Smooth muscle cell (in vitro differentiated cells): Measurements from ENCODE around the gene PHTF2. TPM values are rescaled to one million over a fixed set of nuclear protein-coding genes. Genes with fewer than 3 reads are reported as not detected.

Experiments
- DNase-seq: peaks from one replicate; lab custom pipeline; 2025; ENCODE audit not compliant: unreplicated experiment; lab: John Stamatoyannopoulos, UW
- H2AFZ ChIP-seq: fragments of 200-600 bp; sonication (generic); 2 replicates; pipeline ENCODE4 v1.6.0; 2016; ENCODE audit warnings: antibody characterized with exemption, low read depth, mild to moderate bottlenecking
- H3F3A ChIP-seq: fragments of 200-600 bp; sonication (generic); 2 replicates; pipeline ENCODE4 v1.6.0; 2017; ENCODE audit warnings: antibody characterized with exemption, low read depth
- H3K27ac ChIP-seq: fragments of 200-600 bp; sonication (generic); 2 replicates; pipeline ENCODE4 v1.5.1; 2016; ENCODE audit warnings: low read depth, mild to moderate bottlenecking
- H3K27me3 ChIP-seq: fragments of 200-600 bp; sonication (generic); 2 replicates; pipeline ENCODE4 v1.6.1; 2016; ENCODE audit warnings: low read depth, mild to moderate bottlenecking
- H3K36me3 ChIP-seq: fragments of 200-600 bp; sonication (generic); 2 replicates; pipeline ENCODE4 v1.5.1; 2016; ENCODE audit warnings: low read depth
- H3K4me1 ChIP-seq: fragments of 200-600 bp; sonication (generic); 2 replicates; pipeline ENCODE4 v1.5.1; 2016; ENCODE audit warnings: low read depth
- H3K4me2 ChIP-seq: fragments of 200-600 bp; sonication (generic); 2 replicates; pipeline ENCODE4 v1.6.0; 2016; ENCODE audit warnings: mild to moderate bottlenecking
- H3K4me3 ChIP-seq: fragments of 200-600 bp; sonication (generic); 2 replicates; pipeline ENCODE4 v1.5.1; 2016; ENCODE audit warnings: mild to moderate bottlenecking
- H3K79me2 ChIP-seq: fragments of 200-600 bp; sonication (generic); 2 replicates; pipeline ENCODE4 v1.6.0; 2016; ENCODE audit warnings: low read depth, mild to moderate bottlenecking
- H3K9ac ChIP-seq: fragments of 200-600 bp; sonication (generic); 2 replicates; pipeline ENCODE4 v1.6.0; 2016; ENCODE audit warnings: low read depth
- H3K9me3 ChIP-seq: fragments of 200-600 bp; sonication (generic); replicated peaks from 2 replicates; pipeline ENCODE4 v1.5.1; 2016; ENCODE audit warnings: low read depth
- H4K20me1 ChIP-seq: fragments of 200-600 bp; sonication (generic); 2 replicates; pipeline ENCODE4 v1.6.0; 2016; ENCODE audit warnings: low read depth
- WGBS: methylation state at CpG from one replicate; pipeline ENCODE4 v1.1.7; 2016; ENCODE audit warnings: low lambda C conversion rate; 5-methylcytosine and 5-hydroxymethylcytosine counted together
- polyA plus RNA-seq: library from polyadenylated mRNA; unstranded; fragments of >200 nt; fragmentation: Nextera tagmentation; extraction: Ambion mirVana; gene quantifications from 2 replicates; pipeline ENCODE4 v1.2.1, GENCODE V29; 2016
- total RNA-seq: library from RNA; depleted of rRNA; stranded (reverse); fragments of >200 nt; gene quantifications from 2 replicates; pipeline ENCODE4 v1.2.3, GENCODE V29; 2014
- TF ChIP-seq, protein P1 (sequence below): fragments of 200-600 bp; sonication (generic); IDR thresholded peaks from 2 replicates; pipeline ENCODE4 v1.5.1; 2017; ENCODE audit warnings: borderline replicate concordance, mild to moderate bottlenecking, antibody characterized with exemption; ENCODE audit not compliant: insufficient read depth, poor library complexity, severe bottlenecking

PHTF2 gene
- total and polyA plus RNA-seq, 2 experiments from 2014 or later = 66.6 to 100 TPM

- Histone ChIP-seq H3K9ac (peak overlapping the region; percentile 58), H2AFZ (no peak overlapping the region), H3K4me1 (peaks cover 37% of the 10 kb centered on the region), H3K27me3 (no peaks in the 10 kb centered on the region), H3K79me2 (peaks cover 66% of the 10 kb centered on the region), H3K36me3 (no peaks in the 10 kb centered on the region), H3K4me2 (peak overlapping the region; percentile 84), H3K27ac (peak overlapping the region; percentile 91), H3F3A (peaks cover 10% of the 10 kb centered on the region), H3K4me3 (no peak overlapping the region), H3K9me3 (no peaks in the 10 kb centered on the region), H4K20me1 (no peaks in the 10 kb centered on the region)
- TF ChIP-seq, protein P1, sequence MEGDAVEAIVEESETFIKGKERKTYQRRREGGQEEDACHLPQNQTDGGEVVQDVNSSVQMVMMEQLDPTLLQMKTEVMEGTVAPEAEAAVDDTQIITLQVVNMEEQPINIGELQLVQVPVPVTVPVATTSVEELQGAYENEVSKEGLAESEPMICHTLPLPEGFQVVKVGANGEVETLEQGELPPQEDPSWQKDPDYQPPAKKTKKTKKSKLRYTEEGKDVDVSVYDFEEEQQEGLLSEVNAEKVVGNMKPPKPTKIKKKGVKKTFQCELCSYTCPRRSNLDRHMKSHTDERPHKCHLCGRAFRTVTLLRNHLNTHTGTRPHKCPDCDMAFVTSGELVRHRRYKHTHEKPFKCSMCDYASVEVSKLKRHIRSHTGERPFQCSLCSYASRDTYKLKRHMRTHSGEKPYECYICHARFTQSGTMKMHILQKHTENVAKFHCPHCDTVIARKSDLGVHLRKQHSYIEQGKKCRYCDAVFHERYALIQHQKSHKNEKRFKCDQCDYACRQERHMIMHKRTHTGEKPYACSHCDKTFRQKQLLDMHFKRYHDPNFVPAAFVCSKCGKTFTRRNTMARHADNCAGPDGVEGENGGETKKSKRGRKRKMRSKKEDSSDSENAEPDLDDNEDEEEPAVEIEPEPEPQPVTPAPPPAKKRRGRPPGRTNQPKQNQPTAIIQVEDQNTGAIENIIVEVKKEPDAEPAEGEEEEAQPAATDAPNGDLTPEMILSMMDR = no peak
- WGBS = 23% methylated on average over 2 of the region's 2 CpGs
- no peak for DNase-seq
Measured at GRCh38 chr7:77894574-77895091, 96.1 kb downstream of the PHTF2 start.

- H3K9me3 ChIP-seq = no peaks in the 10 kb centered on the region
- WGBS = over 99% methylated on average over 3 of the region's 3 CpGs
- no peak overlapping the region for H2AFZ ChIP-seq
- H3K4me1 ChIP-seq = peaks cover 43% of the 10 kb centered on the region
- DNase-seq = no peak
- no peaks in the 10 kb centered on the region for H3K36me3 ChIP-seq
- H4K20me1 ChIP-seq = no peaks in the 10 kb centered on the region
- H3K27me3 ChIP-seq = no peaks in the 10 kb centered on the region
- TF ChIP-seq, protein P1 = no peak
- H3K4me3 ChIP-seq = no peak overlapping the region
- peaks cover 58% of the 10 kb centered on the region for H3K79me2 ChIP-seq
- no peak overlapping the region for H3K9ac ChIP-seq
- H3F3A ChIP-seq = peaks cover 10% of the 10 kb centered on the region
- H3K4me2 ChIP-seq = no peak overlapping the region
- peak overlapping the region; percentile 91 for H3K27ac ChIP-seq
Measured at GRCh38 chr7:77895905-77896304, 97.3 kb downstream of the PHTF2 start.

- H3K79me2 ChIP-seq = peaks cover 56% of the 10 kb centered on the region
- peak overlapping the region; percentile 43 for H3K27ac ChIP-seq
- no peak for DNase-seq
- no peak overlapping the region for H3K9ac ChIP-seq
- no peak overlapping the region for H3K4me3 ChIP-seq
- peaks cover 10% of the 10 kb centered on the region for H3F3A ChIP-seq
- no peaks in the 10 kb centered on the region for H4K20me1 ChIP-seq
- 87% methylated on average over 1 of the region's 1 CpG for WGBS
- no peak overlapping the region for H3K4me2 ChIP-seq
- peaks cover 43% of the 10 kb centered on the region for H3K4me1 ChIP-seq
- no peaks in the 10 kb centered on the region for H3K27me3 ChIP-seq
- no peak overlapping the region for H2AFZ ChIP-seq
- TF ChIP-seq, protein P1 = no peak
- no peaks in the 10 kb centered on the region for H3K9me3 ChIP-seq
- H3K36me3 ChIP-seq = peaks cover 5% of the 10 kb centered on the region
Measured at GRCh38 chr7:77897004-77897547, 98.5 kb downstream of the PHTF2 start.

- H3K27ac ChIP-seq = no peak overlapping the region
- H3K27me3 ChIP-seq = no peaks in the 10 kb centered on the region
- H3K79me2 ChIP-seq = peaks cover 64% of the 10 kb centered on the region
- 100% methylated on average over 2 of the region's 2 CpGs for WGBS
- peaks cover 9% of the 10 kb centered on the region for H3K36me3 ChIP-seq
- peaks cover 30% of the 10 kb centered on the region for H3K4me1 ChIP-seq
- no peak overlapping the region for H3K4me3 ChIP-seq
- DNase-seq = no peak
- TF ChIP-seq, protein P1 = no peak
- no peaks in the 10 kb centered on the region for H3K9me3 ChIP-seq
- H3K4me2 ChIP-seq = no peak overlapping the region
- H4K20me1 ChIP-seq = no peaks in the 10 kb centered on the region
- no peaks in the 10 kb centered on the region for H3F3A ChIP-seq
- no peak overlapping the region for H3K9ac ChIP-seq
- no peak overlapping the region for H2AFZ ChIP-seq
Measured at GRCh38 chr7:77899516-77899915, 100.9 kb downstream of the PHTF2 start.
